ENCODE results near the gene ATXN7L3. TPM values are rescaled to one million over a fixed set of nuclear protein-coding genes. Genes with fewer than 3 reads are reported as not detected.

ATXN7L3 gene
- total and polyA plus RNA-seq, 9 of the 15 experiments (the other 6 are each of a cell fraction or from before 2014, with no cell fraction given): 0.62 to 66.1 (median 33.2) TPM

- FAIRE-seq (peak; percentile 86), ATAC-seq (peak; percentile 7), DNase-seq (ENCODE audit: extremely low read depth in 1 of 4, low spot score in 3 of 4) (peak in 1 of 4 experiments; percentile 42)
- H3K4me1 ChIP-seq (replicated peaks in 1 of 2; ENCODE audit: control insufficient read depth in 2 of 2, insufficient read depth in 2 of 2, low read length in 2 of 2): peaks cover 40% of the 10 kb centered on the region in 2 experiments
- H2AFZ ChIP-seq (ENCODE audit: low read depth, low read length): peak overlapping the region; percentile 82
- CTCF ChIA-PET (ENCODE audit: low intra/inter-chr PET ratio): no interaction called here
- H3K36me3 ChIP-seq (ENCODE audit: control insufficient read depth, insufficient read depth, low read length): peaks cover 22% of the 10 kb centered on the region; the same call in 2 of the 3 replicates
- intact Hi-C loops (cut with micrococcal nuclease) (no loop called here), in situ Hi-C loops (cut with MboI) (loop anchor here (5.0 kb wide), 1 partner anchor 317 kb away; no protein-coding TSS in a partner anchor)
- peak overlapping the region; percentile 91 for H3K27ac ChIP-seq (ENCODE audit: extremely low read depth, low read depth, low read length)
- BruUV-seq (replicated peaks): TSS peak; percentile 88
- peak overlapping the region; percentile 79 for H3K4me3 ChIP-seq
- H3K4me2 ChIP-seq (ENCODE audit: insufficient read depth, low read length): peak overlapping the region; percentile 72
- no peaks in the 10 kb centered on the region for H3K27me3 ChIP-seq (ENCODE audit: control insufficient read depth in 2 of 2, insufficient read depth in 2 of 2, low read length in 2 of 2)
- no peaks in the 10 kb centered on the region; the same call in 1 of the 2 replicates for H4K20me1 ChIP-seq (replicated peaks; ENCODE audit: control insufficient read depth, insufficient read depth, low read length)
- peak overlapping the region; percentile 80 to 98 for H3K9ac ChIP-seq (ENCODE audit: insufficient read depth in 1 of 2, low read depth in 2 of 2, low read length in 2 of 2)
- peaks cover 24% of the 10 kb centered on the region for H3K79me2 ChIP-seq (ENCODE audit: control insufficient read depth, insufficient read depth, low read length)
- POLR2A ChIA-PET: interaction anchor here (1.0 to 1.3 kb wide), 3 partner anchors 10 to 126 kb away, joined by 3 read pairs; partner anchors contain the start of gene TMUB2
- WGBS (ENCODE audit: insufficient coverage, low coverage, missing lambda C conversion rate): 7% methylated on average over 34 of the region's 36 CpGs
- no peaks in the 10 kb centered on the region for H3K9me3 ChIP-seq (replicated peaks; ENCODE audit: control insufficient read depth, insufficient read depth, low read depth, low read length)
- H3K9me1 ChIP-seq (ENCODE audit: control insufficient read depth, insufficient read depth, low read length): no peaks in the 10 kb centered on the region
- no peak for TF ChIP-seq NFE2L1 (tag; IDR thresholded peaks at IDR 0.05; ENCODE audit: borderline replicate concordance, low read depth)
- TF ChIP-seq, protein P1, sequence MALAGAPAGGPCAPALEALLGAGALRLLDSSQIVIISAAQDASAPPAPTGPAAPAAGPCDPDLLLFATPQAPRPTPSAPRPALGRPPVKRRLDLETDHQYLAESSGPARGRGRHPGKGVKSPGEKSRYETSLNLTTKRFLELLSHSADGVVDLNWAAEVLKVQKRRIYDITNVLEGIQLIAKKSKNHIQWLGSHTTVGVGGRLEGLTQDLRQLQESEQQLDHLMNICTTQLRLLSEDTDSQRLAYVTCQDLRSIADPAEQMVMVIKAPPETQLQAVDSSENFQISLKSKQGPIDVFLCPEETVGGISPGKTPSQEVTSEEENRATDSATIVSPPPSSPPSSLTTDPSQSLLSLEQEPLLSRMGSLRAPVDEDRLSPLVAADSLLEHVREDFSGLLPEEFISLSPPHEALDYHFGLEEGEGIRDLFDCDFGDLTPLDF (CRISPR knock-in tag; IDR thresholded peaks at IDR 0.05): peak; percentile 38; the same call in 1 of the 2 replicates
- no peak for TF ChIP-seq ZNF134 (CRISPR knock-in tag; conservative IDR thresholded peaks at IDR 0.05)
- TF ChIP-seq RNF2 (IDR thresholded peaks at IDR 0.05): no peak
- TF ChIP-seq, protein P2, sequence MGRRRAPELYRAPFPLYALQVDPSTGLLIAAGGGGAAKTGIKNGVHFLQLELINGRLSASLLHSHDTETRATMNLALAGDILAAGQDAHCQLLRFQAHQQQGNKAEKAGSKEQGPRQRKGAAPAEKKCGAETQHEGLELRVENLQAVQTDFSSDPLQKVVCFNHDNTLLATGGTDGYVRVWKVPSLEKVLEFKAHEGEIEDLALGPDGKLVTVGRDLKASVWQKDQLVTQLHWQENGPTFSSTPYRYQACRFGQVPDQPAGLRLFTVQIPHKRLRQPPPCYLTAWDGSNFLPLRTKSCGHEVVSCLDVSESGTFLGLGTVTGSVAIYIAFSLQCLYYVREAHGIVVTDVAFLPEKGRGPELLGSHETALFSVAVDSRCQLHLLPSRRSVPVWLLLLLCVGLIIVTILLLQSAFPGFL (CRISPR knock-in tag; IDR thresholded peaks at IDR 0.05): no peak
- TF ChIP-seq, protein P3, sequence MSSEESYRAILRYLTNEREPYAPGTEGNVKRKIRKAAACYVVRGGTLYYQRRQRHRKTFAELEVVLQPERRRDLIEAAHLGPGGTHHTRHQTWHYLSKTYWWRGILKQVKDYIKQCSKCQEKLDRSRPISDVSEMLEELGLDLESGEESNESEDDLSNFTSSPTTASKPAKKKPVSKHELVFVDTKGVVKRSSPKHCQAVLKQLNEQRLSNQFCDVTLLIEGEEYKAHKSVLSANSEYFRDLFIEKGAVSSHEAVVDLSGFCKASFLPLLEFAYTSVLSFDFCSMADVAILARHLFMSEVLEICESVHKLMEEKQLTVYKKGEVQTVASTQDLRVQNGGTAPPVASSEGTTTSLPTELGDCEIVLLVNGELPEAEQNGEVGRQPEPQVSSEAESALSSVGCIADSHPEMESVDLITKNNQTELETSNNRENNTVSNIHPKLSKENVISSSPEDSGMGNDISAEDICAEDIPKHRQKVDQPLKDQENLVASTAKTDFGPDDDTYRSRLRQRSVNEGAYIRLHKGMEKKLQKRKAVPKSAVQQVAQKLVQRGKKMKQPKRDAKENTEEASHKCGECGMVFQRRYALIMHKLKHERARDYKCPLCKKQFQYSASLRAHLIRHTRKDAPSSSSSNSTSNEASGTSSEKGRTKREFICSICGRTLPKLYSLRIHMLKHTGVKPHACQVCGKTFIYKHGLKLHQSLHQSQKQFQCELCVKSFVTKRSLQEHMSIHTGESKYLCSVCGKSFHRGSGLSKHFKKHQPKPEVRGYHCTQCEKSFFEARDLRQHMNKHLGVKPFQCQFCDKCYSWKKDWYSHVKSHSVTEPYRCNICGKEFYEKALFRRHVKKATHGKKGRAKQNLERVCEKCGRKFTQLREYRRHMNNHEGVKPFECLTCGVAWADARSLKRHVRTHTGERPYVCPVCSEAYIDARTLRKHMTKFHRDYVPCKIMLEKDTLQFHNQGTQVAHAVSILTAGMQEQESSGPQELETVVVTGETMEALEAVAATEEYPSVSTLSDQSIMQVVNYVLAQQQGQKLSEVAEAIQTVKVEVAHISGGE (CRISPR knock-in tag; IDR thresholded peaks at IDR 0.05): no peak
- TF ChIP-seq SIRT6 (IDR thresholded peaks at IDR 0.05; ENCODE audit: low read depth, low read length): no peak
- no peak for TF ChIP-seq JUNB (CRISPR knock-in tag; conservative IDR thresholded peaks at IDR 0.05)
- TF ChIP-seq MAFF (IDR thresholded peaks at IDR 0.05; ENCODE audit: low read length): no peak
- TF ChIP-seq MCM2 (IDR thresholded peaks at IDR 0.05; ENCODE audit: low read depth): no peak
- TF ChIP-seq TOE1 (IDR thresholded peaks at IDR 0.05; ENCODE audit: borderline replicate concordance): peak; percentile 47; the same call in 1 of the 2 replicates
- no peak for TF ChIP-seq TOE1 (CRISPR knock-in tag; IDR thresholded peaks at IDR 0.05; ENCODE audit: borderline replicate concordance, low read depth)
- no peak for TF ChIP-seq ZNF146 (CRISPR knock-in tag; IDR thresholded peaks at IDR 0.05; ENCODE audit: unreplicated experiment)
- TF ChIP-seq DACH1 (IDR thresholded peaks at IDR 0.05; ENCODE audit: partially characterized antibody): no peak
- no peak for TF ChIP-seq MEIS2 (IDR thresholded peaks at IDR 0.05; ENCODE audit: partially characterized antibody)
- peak; percentile 70 for TF ChIP-seq SUPT5H (IDR thresholded peaks at IDR 0.05)
- peak; percentile 4 for TF ChIP-seq TBP (optimal IDR thresholded peaks at IDR 0.05; ENCODE audit: low read depth, low read length)
These were observed 933 bp upstream of the ATXN7L3 start for GRCh38 chr17:44200478-44201155.

Data from K562 (cell line).